ELR (cell line): ENCODE data around the gene DNAL4.
A peak's percentile ranks its signal among the peaks of the same experiment; 100 is the strongest.

ENCODE experiments used
- DNase-seq: peaks from one replicate; pipeline ENCODE4 v3.0.0-alpha.2; 2015; ENCODE audit warnings: low read depth

DNAL4 gene

DNA sequence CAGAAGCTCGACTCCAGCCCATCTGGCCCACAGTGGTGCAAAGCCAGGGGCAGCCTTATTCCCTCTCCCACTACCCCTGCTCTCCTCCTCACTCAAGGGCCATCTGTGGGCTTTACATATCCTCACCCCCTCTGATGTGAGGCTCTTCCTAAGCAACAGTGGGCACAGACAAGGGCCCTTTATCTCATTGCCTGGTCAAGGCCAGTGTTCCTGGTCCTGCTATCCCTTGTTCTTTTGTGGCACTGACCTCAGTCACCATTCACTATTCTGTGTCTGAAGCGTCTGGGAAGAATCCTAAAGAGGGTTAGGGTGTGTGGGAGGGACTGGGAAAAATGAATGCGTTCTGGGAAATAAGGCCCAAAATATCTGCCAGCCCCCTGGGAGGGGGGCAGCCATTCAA lies 7.3 kb downstream of the DNAL4 start:
- DNase-seq, result no peak

DNA sequence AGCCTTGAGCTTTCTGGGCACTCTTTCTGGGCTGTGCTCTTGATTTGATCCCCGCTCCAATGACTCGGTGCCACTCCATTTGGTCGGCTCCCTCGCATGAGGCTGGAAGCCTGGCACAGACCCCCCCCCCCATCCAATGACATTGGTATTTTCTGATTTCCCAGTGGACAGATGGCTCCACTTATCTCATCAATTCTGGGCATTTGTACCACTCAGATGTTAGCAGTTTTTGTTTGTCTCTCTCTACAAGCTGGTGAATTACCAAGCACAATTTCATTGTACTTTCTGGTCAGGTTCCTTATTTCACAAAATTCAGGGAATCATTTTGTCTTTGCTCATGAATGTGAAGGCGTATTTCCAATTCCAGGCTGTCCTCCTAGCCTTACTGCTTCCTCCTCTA lies 9.1 kb downstream of the DNAL4 start:
- no peak for DNase-seq

DNA sequence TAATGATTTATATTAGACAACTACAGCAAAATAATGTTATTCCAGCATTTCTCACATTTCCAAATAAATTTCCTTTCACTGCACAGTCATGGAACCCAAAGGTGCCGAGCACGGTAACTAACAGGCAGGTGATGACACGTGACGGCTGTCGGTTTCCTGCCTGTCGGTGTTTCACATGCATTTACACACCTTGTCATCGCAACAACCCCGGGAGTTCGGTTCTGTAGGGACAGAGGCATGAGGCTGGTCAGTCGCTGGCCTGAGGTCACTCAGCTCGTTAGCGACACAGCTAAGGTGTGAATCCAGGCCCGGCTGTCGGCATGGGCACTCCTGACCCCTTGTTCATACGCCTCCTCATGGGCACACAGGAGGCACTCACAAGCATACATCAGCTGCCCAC lies 9.9 kb downstream of the DNAL4 start:
- DNase-seq, result no peak

DNA sequence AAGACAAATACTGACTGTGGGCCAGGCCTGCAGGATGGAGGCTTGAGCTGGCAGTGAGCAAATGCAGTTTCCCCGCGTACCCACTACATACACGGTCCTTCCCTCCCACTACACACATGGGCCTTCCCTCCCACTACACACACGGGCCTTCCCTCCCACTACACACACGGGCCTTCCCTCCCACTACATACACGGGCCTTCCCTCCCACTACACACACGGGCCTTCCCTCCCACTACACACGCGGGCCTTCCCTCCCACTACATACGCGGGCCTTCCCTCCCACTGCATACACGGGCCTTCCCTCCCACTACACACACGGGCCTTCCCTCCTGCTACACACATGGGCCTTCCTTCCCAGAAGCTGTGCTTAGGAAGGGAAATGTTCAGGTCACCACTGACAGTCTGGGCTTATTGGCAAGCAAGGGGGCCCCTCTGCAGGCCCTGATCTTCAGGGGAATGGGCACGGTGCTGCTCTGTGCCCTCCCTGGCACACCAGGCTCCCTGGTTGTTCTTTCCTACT lies 10.8 kb downstream of the DNAL4 start:
- no peak for DNase-seq

DNA sequence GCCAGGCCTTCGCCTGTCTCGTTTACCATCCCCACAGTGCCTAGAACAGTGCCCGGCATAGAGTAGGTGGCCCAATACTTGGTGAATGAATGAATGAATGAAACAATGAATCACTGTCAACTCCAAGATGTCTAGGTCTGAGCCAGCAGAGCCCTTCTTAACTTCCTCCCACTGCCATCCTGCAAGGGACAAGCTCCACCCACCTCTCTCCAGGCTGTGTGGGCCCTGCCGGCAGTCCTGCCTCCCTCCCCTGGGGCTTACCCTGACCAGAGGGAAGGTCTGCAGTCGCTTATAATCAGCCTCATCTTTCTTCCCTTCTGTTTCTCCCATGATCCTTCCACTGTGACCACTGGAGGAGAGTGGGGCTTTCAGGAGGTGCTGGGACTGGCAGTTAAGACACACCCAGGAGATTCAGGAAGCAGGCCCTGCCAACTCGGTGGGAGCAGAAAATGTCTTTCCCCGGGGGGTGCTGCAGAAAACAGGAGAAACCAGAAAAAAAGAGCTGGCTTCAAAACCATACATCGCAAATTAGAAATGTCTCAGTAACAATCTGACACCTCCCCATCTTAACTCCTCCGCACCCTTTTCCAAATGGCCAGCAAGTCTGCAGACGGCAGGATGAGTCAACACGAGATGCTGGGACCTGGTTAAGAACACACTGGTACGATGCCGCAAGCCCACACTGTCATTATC lies 11.4 kb downstream of the DNAL4 start:
- DNase-seq, result peak; percentile 53

DNA sequence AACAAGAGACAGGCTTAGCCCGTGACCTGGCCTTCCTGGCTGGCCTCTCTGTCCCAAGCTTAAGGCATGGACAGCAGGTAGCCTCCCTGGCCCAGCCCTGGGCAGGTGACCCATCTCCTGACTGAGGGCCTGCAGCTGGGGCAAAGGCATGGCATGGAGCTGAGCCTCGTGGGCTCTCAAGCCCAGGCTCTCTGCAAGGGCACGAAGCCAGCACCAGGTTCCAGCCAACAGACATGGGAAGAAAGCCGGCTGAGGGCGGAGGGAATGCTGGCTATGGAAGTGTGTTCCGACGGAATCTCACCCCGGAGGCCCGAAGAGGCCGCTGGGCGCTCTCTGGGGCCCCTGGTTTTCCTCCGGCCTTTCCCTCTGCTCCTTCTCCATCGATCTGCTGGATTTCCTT lies 12.9 kb downstream of the DNAL4 start:
- DNase-seq, result no peak

DNA sequence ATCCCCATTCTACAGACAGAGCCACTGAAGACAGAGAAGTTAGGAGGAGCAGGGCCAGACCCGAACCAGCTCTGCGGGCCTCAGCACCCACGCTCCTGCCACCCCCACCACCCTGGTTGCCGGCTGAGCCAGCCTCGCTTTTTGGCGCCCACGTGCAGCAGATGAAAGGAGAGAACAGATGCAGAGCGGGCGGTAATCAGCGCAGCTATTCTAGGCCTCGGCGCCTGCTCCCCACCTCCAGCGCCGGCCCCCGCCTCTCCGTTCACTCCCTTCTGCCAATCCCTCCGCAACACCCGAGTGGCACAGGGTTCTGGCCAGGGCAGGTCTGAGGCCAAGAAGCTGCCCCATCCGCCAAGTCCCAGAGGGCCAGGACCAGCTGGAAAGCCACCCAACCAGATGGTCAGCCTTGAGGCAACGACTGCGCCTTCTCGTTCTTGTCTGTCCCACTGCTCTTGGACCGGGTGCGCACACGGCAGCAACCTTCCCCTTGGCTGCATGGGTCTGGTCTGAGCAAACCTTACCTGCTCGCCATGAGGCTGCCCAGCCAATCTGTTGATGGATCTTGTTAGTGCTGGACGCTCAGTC lies 16.8 kb downstream of the DNAL4 start:
- DNase-seq, result no peak

DNA sequence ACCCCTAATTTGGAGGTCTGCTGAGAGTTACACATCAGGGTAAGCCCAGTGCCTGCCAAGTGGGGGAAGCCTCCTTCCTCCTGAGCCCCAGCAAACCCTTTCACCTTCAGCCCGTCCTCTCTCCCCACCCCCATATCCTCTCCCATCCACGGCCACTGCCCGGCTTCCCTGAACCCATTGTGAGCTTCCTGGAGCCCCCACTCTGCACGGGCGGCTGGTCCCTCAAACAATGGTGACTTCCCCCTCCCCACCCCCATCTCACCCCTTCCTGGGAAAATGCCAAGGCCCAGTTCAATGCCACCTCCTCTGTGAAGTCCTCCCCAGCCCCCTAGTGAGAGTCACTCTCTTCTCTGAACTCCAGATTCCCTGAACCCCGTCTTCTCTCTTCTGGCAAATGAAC lies 17.9 kb downstream of the DNAL4 start:
- DNase-seq, result no peak

DNA sequence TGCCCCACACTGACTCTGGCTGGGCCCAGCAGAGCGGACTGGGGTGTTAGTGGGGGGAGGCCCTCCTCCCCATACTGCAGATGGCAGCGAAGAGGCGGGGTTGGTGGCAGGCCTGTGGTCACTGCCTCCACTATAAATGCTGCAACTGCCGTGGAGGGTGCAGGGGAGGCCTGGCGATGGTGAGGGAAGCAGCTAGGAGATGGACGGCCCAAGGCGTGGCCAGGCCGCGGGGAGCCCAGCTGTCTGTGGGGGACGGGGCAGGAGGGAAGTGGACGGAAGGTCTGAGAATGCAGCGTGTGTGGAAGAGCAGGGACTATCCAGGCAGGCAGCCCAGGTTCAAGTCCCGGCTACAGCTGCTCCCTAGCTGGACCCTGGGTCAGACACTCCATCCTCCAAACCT lies 18.3 kb downstream of the DNAL4 start:
- no peak for DNase-seq

DNA sequence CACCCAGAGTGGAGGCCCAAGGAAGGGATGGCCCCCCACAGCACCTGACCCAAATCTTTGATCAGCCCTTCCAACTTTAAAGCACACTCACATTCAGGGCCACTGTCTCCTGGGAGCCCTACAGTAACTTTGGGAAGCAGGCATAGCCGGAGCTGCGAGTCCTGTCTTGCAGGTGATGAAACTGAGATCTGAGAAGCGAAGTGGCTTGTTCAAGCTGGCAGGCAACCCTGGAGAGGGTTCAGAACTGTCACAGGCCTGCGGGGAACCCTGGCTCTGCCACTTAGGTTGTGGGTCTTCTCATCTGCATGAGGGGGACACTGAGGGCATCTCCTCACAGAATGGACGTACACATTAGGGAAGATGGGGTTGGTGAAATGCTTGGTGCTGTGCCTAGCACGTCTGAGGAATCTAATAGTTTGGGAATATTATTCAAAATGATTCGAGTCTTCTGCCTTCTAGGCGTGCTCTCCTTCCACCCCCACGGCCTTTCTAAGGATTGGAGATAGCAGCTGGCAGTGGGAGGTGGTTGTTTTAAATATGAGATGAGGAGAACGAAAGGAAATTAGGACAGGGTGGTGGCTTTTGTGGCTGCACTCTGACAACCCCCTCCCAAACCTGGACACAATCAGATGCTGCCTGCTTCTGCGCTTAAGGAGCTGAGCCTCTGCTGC lies 19.3 kb downstream of the DNAL4 start:
- no peak for DNase-seq

DNA sequence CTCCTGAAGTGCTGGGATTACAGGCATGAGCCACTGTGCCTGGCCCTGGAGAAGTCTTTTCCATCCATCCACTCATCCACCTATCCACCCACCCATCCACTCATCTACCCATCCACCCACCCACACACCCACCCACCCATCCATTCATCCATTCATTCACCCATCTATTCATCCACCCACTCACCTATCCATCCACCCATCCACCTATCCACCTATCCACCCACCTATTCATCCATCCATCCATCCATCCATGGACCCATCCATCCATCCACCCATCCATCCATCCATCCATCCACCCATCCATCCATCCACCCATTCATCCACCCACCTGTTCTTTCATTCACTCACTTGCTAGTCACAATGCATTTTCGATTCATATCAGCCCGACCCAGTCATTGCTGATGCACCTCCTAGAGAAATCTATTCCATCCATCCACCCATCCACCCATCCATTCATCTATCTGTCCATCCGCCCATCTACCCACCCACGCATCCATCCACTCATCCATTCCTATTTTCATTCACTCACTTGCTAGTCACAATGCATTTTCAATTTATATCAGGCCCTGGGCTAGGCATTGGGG lies 20.5 kb downstream of the DNAL4 start:
- no peak for DNase-seq

DNA sequence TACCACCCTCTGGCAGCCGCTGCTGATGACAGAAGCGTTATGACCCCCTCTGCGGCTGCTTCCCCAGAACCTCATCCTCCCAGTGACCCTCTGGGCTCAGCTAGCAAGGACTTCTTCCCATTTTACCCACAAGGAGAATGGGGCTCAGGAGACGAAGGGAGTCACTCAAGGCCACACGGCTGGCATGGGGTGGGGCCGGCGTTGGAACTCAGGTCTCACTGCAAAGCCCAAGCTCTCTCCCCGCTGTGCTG lies 21.4 kb downstream of the DNAL4 start:
- DNase-seq, result no peak

DNA sequence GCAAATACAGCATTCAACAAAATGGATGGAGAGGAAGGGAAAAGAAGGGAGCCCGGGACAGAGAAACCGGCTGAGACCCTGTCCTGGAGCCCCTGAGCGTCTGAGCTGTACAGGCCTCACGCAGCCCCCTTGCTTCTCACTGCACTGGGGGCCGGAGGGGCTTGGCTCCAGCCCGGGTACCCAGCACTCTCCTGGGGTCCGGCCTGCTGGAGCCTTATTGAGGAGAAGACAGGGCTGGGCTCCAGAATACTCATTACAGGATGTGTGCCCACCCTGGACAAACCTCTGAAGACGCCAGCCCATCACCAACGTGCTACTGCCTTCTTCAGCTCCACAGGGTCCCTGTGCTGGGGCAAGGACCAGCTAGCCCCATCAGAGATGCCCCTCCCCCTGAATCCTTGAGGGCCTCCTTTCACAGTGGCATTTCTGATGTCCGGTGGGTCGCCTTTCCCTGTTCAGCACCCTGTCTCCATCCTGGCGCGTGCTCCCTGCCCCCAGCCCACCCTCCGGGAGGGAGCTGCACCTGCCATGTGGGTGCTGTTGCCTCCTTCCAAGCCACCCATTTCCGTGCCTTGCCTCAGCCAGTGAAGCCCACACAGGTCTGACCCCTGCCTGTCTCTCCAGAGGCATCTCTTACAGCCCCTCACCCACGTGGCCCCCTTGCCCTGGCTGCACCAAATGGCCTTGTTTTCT lies 23.5 kb downstream of the DNAL4 start:
- no peak for DNase-seq

DNA sequence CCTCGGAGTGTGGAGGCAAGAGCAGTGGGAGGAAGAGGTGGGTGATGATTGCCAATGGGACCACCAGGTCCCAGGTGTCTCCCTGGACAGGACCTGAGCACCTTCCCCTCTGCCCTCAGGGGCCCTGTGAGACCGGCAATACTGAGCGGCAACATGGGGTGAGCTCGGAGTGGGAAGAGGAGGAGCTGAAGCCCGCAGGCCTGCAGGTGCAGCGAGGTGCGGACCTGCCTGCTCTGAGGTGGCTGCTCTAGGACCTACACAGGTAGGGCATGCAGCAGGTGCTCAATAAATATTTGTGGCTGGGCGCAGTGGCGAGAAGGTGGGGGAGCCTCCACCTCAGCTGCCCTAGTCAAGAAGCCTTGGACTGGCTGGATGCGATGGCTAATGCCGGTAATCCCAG lies 25.9 kb downstream of the DNAL4 start:
- DNase-seq, result no peak

DNA sequence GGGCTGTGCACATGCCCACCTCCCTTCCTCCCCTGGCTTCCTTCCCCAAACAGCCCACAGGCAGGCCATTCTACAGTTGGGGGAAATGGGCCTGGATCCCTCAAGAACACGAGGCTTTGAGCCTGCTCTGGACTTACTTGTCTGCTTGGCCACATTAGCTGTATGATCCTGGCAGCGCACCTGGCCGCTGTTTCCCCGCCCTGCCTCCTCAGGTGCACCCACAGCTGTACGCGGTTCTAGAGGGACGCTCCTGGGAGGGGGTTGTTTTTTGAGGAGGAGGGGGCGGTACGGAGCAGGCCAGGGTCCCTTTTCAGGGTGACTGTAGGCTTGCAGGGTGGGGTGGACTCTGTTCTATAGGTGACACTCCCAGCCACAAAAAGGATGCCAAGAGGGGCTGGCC lies 26.6 kb downstream of the DNAL4 start:
- no peak for DNase-seq

DNA sequence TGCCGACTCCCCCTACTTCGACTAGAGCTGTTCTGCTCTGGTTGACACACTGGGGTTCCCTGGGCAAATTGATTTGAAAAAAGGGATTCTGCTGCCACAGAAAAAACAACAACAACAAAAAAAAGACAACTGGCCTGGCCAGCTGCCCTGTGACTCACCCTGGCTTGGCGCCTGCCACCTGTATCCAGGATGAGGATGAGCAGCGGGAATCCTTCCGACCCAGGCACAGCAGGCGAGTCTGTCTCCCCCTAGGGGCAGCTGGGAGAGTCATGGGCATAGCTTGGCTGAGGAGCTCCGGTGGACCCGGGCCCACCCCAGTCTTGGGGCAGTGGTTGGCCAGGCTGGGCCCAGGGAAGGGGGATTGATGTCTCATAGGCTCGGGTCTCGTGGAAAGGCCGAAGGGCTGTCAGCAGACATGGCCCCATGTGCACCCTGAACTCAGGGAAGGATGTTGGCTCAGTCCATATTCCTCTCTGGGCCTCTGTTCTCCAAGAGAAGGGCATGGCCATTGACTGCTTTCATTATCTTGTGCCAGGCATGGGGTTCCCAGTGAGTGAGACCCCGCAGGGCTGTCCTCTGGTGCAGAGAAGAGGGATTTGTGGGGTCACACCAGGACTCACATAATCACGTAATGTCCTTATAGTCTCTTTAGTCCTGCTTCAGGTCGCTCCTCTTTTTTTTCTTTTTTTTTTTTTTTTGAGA lies 27.7 kb downstream of the DNAL4 start:
- peak; percentile 86 for DNase-seq

DNA sequence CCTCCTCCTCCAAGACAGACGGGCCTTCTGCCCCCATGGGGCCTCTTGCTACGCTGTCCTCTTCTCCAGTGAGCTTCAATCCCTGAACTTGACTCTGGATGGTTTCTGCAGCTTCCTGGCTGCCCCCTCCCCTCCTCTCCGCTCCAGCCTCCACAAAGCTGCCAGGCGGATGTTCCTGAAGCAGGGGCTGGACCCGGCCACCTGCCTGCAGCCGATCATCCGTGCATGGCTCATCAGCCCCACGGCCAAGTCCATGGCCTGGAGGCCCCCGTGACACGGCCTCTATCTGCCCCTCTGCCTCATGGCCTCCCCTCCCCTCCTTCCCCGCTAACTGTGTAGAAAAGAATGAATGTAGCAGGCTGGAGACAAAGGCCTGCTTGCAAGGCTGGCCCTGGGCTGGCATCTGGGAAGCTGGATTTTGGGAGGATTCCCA lies 31.4 kb downstream of the DNAL4 start:
- no peak for DNase-seq

DNA sequence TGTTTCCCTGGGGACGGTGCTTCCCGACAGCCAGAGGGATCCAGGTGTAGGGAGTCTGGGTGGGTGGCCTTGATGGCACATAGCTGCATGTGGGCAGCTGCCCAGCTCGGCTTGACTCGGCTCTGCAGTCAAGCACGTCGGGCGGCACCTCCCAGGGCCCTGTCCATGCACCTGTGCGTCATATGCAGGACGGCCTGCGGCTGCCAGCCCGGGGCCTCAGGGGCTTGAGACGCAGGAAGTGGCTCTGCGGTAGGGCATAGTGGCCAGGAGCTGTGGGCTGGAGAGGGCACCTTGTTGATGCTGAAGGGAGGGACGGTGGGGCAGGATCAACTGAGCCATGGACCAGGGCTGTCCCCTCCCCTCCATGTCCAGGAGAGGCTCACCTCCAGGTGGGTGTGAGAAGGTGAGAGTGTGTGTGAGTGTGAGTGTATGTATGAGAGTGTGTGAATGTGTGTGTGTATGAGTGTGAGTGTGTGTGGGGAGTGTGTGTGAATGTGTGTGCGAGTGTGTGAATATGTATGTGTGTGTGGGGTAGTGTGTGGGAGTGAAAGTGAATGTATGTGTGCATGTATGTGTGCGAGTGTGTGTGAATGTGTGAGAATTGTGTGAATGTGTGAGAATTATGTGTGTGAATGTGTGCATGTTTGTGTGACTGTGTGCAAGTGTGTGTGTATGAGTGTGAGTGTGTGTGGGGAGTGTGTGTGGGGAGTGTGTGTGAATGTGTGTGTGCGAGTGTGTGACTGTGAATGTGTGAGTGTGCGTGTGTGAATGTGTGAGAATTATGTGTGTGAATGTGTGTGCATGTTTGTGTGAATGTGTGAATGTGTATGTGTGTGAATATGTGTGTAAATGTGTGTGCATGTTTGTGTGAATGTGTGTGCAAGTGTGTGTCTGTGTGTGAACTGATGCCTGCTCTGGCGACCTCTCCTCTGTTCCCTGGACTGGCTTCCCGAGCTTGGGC lies 32.5 kb downstream of the DNAL4 start:
- DNase-seq, result no peak

DNA sequence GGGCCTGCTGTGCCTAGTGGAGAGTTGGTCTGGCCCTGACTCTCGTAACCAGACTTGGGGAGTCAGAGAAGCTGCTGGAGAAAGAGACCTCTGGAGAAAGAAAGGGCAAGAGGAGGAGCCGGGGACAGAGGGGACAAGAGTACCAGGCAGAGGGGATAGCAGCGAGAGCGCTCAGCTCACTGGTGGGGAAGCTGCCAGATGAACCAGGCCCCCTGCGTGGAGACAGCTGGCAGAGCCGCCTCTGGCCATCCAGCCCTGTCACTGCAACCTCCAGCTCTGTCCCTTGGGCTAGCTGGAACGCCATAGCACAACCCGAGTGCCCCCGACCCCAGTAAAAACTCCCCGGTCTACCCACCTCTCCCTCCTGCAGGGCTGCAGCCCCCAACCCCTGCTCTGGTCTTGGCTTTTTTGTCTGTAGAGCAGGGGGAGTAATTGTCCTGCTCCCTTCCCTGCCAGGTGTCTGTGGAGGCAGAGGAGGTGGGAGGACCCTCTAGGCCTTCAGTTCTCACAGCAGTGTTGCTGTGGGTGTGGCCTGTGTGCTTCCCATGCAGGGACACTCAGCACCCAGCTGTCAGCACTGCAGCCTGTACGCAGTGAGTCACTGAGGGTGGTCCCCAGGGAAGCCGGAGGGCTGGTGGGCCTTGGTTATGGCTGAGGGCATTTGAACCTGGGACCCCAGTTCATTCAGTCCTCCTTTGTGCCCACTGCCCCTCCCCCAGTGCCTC lies 33.3 kb downstream of the DNAL4 start:
- peak; percentile 65 for DNase-seq

DNA sequence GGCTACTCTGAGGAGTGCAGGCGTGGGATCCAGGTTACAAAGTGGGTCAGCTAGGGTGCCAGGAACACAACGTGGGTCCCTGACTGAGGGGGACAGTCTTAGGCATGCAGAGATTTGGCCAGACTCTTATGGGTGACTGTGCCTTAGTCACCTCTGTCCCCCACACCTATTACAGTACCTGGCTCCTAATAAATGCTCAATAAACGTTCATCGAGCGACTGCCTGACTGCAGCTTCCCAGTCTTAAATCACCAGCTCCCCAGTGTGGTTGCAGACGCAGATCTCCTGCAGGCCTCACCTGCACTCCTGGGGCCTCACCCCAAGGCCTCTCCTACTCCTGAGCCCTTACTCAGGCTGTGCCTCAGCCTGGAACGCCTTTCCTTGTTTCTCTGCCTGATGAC lies 34.9 kb downstream of the DNAL4 start:
- DNase-seq, result no peak
